ENCODE measurements around the gene GABRG3.
A peak's percentile ranks its signal among the peaks of the same experiment; 100 is the strongest.

DNA sequence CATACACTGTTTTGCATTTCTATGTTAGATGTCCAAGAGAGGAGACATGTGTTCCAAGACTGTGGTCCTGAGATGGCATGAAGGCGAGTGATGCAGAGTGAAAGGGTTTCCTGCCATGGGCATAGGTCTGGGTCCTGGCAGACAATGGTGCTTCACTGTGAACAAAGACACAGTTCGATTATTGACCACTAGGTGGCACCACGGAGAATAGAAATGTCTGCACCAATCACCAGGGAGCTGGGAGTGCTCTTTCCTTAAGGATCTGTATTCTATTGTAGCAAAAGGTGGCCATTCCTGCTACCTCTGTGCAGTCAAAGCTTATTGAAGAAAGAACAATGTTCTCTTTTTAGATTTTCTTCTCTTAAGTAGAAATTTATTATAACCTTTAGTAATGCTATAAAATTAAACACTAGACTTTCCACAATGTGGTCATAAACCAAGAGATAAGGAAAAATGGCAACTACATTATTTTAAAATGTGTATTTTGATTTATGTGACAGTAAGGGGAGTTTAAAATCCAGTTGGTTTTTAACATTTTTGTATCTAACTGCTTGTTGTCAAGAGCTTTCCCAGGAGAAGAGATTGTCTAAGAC is 88.7 kb downstream of the GABRG3 start:
- TF ChIP-seq, protein P1, sequence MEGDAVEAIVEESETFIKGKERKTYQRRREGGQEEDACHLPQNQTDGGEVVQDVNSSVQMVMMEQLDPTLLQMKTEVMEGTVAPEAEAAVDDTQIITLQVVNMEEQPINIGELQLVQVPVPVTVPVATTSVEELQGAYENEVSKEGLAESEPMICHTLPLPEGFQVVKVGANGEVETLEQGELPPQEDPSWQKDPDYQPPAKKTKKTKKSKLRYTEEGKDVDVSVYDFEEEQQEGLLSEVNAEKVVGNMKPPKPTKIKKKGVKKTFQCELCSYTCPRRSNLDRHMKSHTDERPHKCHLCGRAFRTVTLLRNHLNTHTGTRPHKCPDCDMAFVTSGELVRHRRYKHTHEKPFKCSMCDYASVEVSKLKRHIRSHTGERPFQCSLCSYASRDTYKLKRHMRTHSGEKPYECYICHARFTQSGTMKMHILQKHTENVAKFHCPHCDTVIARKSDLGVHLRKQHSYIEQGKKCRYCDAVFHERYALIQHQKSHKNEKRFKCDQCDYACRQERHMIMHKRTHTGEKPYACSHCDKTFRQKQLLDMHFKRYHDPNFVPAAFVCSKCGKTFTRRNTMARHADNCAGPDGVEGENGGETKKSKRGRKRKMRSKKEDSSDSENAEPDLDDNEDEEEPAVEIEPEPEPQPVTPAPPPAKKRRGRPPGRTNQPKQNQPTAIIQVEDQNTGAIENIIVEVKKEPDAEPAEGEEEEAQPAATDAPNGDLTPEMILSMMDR (IDR thresholded peaks at IDR 0.05): peak; percentile 47 to 58 (median 56)
- TF ChIP-seq POLR2A (IDR thresholded peaks at IDR 0.05; ENCODE audit: low read depth) (no peak), POLR2AphosphoS5 (IDR thresholded peaks at IDR 0.05) (no peak), EP300 (IDR thresholded peaks at IDR 0.05) (no peak)
